Measurements from ENCODE around the gene THBD.

THBD gene

GRCh38 chr20:23007886-23008655 is 41.4 kb downstream of the THBD start:
- DNase-seq = no peak

DNA sequence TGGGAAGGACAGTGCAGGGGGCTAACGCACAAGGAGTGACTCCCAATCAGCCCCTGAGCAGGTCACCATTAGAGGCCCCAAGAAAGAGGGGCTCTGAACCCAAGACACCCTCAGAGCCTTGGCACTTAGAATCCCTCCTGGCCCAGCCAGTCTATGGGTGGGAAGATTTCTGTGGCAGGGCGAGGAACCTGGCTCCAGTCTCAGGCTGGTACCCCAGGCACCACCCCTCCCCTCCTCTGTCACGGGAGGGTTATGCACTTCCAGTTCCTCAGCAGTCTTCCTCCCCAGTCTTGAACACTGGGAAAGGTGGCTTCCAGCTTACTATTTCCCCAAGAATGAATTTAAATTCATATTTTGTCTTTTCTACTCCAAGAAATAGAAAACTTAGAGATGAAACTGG is 42.0 kb downstream of the THBD start:
- DNase-seq = no peak

DNA sequence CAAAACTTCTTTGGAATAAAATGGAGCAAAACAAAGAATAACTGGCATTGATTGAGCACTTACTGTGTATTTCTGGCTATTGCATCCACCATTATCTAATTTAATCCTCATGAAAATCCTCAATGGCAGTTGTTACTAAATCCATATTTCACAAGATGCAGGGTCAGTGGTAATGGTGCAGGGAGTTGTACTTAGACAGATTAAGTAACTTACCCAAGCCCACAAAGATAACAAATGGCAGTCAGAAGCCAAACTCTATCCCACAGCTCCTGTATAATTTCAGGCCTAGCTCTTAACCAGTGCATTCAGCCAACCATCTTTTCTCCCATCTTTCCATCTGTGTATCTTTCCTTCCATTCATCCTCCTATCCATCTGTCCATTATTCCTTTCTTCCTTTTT is 43.7 kb downstream of the THBD start:
- no peak for DNase-seq

- DNase-seq = no peak
These were observed 45.5 kb downstream of the THBD start for GRCh38 chr20:23003881-23004460.

GRCh38 chr20:23003077-23003635 is 46.3 kb downstream of the THBD start:
- no peak for DNase-seq

DNA sequence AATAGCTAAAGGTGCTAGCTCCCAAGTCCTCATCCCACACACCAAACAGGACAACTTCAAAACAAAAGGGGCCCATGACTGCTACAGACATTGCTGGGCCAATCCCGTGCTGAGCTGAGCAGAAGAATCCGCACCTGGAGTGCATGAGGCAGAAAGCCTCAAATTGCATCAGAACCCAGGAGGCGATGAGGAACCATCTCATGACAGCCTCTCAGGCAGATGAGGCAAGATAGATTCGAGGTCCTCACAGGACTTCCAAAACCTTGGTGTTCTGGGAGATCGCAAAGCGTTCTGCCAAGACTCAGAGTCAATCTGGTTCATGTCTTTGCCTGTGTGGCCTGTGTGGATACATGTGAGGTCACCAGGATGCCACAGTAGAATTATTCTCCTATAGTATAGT is 47.2 kb downstream of the THBD start:
- DNase-seq = no peak

- DNase-seq = no peak
These were observed 49.1 kb downstream of the THBD start for GRCh38 chr20:23000232-23000947.

GRCh38 chr20:22999756-23000155 is 49.7 kb downstream of the THBD start:
- DNase-seq = no peak

- DNase-seq = no peak
These were observed 51.0 kb downstream of the THBD start for GRCh38 chr20:22998476-22998875.

DNA sequence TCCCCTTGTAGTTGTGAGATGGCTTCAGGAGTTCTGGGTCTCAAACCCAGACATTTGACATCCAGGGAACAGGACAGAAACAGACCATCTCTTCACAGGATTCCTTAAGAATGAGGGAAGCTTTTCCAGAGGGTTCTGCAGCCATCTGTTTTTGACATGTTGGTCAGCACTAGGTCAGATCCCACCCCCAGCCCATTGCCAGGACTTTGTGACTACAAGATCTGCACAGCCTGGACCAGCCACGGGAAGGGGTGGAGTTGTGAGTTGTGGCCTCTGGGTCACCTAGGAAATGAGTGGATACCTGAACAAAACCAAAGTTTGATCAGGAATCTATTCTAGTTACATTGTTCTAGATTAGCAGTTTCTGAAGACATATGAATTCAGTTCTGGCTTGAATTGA is 53.5 kb downstream of the THBD start:
- no peak for DNase-seq
